H1 (cell line): ENCODE measurements around the gene RPL39L. TPM values are rescaled to one million over a fixed set of nuclear protein-coding genes. Genes with fewer than 3 reads are reported as not detected.

ENCODE experiments used
- E2F6 ChIP-seq: IDR thresholded peaks from 2 replicates; pipeline ENCODE4 v1.6.1; 2012; ENCODE audit warnings: inconsistent platforms
- FOSL1 ChIP-seq: IDR thresholded peaks from 2 replicates; pipeline ENCODE4 v1.6.1; 2011; ENCODE audit warnings: mild to moderate bottlenecking, low read depth, low read length, moderate library complexity; ENCODE audit not compliant: insufficient read depth
- HDAC2 ChIP-seq, 2 experiments: fragments of 300-600 bp in 1 of 2; sonication (generic) in 1 of 2; IDR thresholded peaks; 2 replicates each; pipeline ENCODE4 v1.6.1; 2011 to 2012; ENCODE audit warnings: low read depth in 2 of 2, low read length in 2 of 2, mild to moderate bottlenecking in 2 of 2, moderate library complexity in 2 of 2, borderline replicate concordance in 1 of 2, inconsistent platforms in 1 of 2
- HDAC6 ChIP-seq: IDR thresholded peaks from one replicate; pipeline ENCODE4 v1.7.1; 2012; ENCODE audit warnings: low read depth, mild to moderate bottlenecking, inconsistent platforms, low read length, moderate library complexity
- RXRA ChIP-seq: IDR thresholded peaks from 2 replicates; pipeline ENCODE4 v1.6.1; 2011; ENCODE audit warnings: low read depth, mild to moderate bottlenecking, low read length, moderate library complexity; ENCODE audit not compliant: insufficient read depth
- polyA plus RNA-seq, 7 experiments: library from polyadenylated mRNA; depleted of rRNA in 3 of 7; stranded (reverse) in 5 of 7; unstranded in 2 of 7; fragments of >200 nt in 5 of 7; fragments of 200-250 nt in 2 of 7; gene quantifications; 1 replicate in 5 of 7; 2 replicates in 1 of 7; 4 replicates in 1 of 7; pipeline versions ENCODE4 v1.2.1 to v1.2.3, GENCODE V29; 2011 to 2013; ENCODE audit warnings: missing spikeins in 2 of 7, mixed read lengths in 2 of 7
- total RNA-seq: library from RNA; stranded (reverse); fragmentation: NEBNext Ultra II Directional; extraction: Animal tissue kit (Norgen Biotek cat#: 25700); gene quantifications from 2 replicates; pipeline ENCODE4 v1.2.1, GENCODE V29; 2021

The RPL39L gene
- total and polyA plus RNA-seq, 2 of the 8 experiments (the other 6 are each of a cell fraction or from before 2014, with no cell fraction given) = 51.8 to 67.7 TPM

- TF ChIP-seq HDAC6 (no peak), HDAC2 (IDR thresholded peaks at IDR 0.05; ENCODE audit: borderline replicate concordance in 1 of 2, low read depth in 2 of 2, low read length in 2 of 2) (no peak), E2F6 (no peak), RXRA (no peak), FOSL1 (no peak)
- TF ChIP-seq, all 59 proteins: peak for 0
Measured at GRCh38 chr3:187080799-187081450, 58.4 kb downstream of the RPL39L start (continued).
